Stimulated activated CD8-positive, alpha-beta memory T cell treated with anti-CD3 and anti-CD28 coated beads, Interleukin-4, amount 100 ng/mL, for 1 hour (primary cell): ENCODE results near the gene REPS2.
"Not testable (repeated sequence)": the region's sequence is repeated elsewhere in the genome, so short reads cannot be mapped to it uniquely, and the experiment has no call there.

Experiments used
- DNase-seq, 2 donors: peaks; one replicate each; pipeline ENCODE4 v3.0.0-alpha.2; 2020; ENCODE audit warnings: low read depth in 2 of 2, low spot score in 1 of 2

Gene REPS2

DNA sequence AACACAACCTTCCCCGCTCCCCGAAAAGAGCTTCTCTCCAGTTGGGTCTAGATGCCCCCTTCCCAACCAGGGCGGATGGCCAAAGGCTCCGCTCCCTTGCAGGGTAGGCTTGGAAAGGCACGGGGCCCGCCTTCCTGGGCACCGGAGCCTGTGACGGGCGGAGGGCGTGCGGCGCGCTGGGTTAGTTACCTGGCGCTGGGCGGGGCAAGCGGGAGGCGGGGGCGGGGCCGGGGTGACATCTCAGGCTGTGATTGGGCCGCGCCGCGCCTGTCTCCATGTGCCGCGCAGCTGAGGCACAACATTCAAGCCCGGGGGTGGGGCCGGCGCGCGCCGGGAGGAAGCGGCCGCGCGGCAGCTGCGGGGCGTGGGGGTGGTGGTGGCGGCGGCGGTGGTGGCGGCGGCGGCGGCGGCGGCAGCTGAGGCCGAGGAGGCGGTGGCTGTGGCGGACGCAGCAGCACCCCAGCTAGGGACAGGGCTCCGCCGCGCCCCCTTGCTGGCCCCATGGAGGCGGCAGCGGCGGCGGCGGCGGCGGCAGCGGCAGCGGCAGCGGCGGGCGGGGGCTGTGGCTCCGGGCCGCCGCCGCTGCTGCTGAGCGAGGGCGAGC is at the start of gene REPS2:
Gene REPS2, plus strand, starts transcription at position 298 of the 604 bp plus-strand sequence. Its CDS starts 204 bp downstream, at position 502.
- peak; percentile 28 to 43 for DNase-seq

- DNase-seq: no peak
Observed at GRCh38 chrX:16897445-16897844, 49.0 kb upstream of the REPS2 start.

DNA sequence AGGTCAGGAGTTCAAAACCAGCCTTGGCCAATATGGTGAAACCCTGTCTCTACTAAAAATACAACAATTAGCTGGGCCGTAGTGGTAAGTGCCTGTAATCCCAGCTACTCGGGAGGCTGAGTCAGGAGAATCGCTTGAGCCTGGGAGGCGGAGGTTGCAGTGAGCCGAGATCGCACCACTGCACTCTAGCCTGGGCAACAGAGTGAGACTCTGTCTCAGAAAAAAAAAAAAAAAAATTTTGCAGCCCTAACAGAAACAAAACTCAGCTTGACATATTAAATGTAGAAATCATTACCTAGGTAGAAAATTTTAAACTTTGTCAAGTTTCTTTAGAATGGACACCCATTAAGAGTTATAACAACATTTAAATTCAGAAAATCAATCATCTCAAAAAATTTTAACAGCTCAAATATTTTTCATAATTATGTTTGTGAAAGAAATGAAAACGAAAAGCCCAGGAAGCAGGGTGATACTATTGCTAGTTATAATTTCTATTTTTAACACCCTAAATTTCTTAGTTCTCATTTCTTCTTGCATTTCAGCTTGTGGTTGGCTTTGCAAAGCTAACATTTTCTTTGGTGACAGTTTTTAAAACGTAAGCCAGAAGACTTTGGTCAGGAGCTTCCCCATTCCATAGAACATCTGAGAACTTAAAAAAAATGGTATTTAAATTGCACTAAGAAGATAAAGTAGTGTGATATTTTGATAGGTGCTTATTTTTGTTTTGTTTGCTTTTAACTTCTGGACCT is 43.0 kb upstream of the REPS2 start:
- DNase-seq: no peak

DNA sequence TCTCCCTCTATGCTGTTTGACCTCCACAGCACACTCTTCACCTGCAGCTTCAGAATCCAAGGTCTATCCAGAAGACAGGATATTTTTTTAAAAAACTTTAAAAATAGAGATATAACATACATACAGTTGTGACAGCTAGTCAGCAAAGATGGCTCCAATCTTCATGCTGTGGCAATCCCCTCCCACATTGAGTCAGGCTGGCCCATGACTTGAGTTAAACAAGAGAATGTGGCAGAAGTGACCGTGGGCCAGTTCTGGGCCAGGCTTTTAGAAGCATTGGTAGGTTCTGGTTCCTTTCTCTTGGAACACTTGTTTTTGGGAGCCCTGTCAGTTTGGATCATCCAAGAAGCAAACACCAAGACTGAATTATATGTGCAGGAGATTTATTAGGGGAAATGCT is 36.1 kb upstream of the REPS2 start:
- no peak for DNase-seq

DNA sequence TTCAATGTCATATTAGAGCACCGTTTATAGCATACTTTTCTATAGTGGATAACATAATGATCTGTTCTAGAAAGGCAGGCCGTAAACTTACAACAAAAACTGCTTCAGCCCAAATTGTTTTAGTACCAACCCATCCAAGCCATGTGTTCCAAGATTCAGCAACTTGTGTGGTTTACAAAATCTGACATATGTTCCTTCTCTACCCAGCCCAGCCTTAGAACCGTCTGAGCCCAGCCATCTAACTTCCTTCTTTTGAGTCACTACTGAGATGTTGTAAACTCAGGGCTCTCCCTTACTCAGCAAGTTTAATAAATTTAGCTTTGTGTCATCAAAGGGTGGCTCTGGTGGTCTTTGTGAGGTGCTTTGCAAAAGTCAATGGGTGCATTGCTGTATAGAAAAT is 32.4 kb upstream of the REPS2 start:
- DNase-seq: no peak

- DNase-seq: no peak
Observed at GRCh38 chrX:16916561-16916960, 29.9 kb upstream of the REPS2 start.

GRCh38 chrX:16917120-16917519 is 29.3 kb upstream of the REPS2 start:
- no peak for DNase-seq

GRCh38 chrX:16918979-16919378 is 27.5 kb upstream of the REPS2 start:
- no peak for DNase-seq

DNA sequence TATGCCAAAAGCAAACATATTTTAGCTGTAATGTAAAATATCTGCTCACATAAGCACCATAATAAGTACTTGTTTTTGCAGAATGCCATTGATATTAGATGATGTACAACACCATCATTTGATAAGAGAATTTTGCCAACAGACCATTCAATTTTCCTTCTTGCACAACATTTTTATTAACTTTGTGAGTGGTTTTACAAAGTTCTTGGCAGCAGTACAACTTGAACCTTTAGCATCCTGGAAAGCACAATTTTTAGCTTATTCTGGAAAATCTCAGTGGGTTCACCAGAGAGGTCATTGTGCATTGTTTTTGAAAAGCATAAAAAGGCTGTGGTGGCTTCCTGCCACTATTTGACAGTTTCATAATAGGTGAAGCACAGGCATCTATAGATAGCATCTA is 26.4 kb upstream of the REPS2 start:
- no peak for DNase-seq

GRCh38 chrX:16923157-16923556 is 23.3 kb upstream of the REPS2 start:
- no peak for DNase-seq

GRCh38 chrX:16924631-16925480 is 21.6 kb upstream of the REPS2 start:
- no peak for DNase-seq

DNA sequence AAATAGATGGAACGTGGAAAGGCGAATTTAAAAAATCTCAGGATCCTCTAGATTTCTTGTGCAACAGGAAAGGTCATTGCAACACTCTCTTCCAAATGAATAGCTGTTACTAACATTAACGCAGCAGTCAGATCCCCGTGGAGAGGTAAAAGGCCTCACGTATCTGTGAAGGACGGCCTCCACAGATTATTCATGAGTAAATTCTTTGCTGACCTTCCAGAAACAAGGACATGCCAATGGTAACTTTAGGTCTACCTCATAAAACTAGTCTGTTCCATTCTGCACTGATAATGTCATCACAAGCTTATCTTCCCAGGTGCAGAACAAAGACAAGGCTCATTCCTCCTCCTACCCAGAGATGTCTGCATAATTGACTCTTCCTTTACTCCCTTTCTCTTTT is 16.1 kb upstream of the REPS2 start:
- no peak for DNase-seq

GRCh38 chrX:16931371-16931770 is 15.1 kb upstream of the REPS2 start:
- no peak for DNase-seq

- no peak for DNase-seq
Observed at GRCh38 chrX:16931855-16932575, 14.4 kb upstream of the REPS2 start.

GRCh38 chrX:16934185-16934584 is 12.3 kb upstream of the REPS2 start:
- DNase-seq: no peak

- no peak for DNase-seq
Observed at GRCh38 chrX:16946971-16947562, 609 bp downstream of the REPS2 start.

DNA sequence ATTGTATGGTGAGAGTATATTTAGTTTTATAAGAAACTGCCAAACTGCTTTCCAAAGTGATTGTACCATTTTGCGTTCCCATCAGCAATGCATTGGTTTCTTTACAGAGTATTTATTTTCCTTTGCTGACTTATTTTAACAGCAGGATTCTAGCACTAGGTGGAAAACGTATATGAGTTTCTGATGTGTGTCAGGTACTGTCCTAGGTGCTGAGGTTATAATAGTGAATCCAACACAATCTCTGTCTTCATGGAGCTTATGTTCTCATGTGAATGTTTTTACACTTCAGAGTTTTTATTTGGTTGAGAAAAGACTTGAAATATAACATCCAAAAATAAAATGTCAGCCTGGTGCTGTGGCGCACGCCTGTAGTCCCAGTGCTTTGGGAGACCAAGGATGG is 4.0 kb downstream of the REPS2 start:
- DNase-seq: no peak

GRCh38 chrX:16953606-16954211 is 7.3 kb downstream of the REPS2 start:
- no peak for DNase-seq

DNA sequence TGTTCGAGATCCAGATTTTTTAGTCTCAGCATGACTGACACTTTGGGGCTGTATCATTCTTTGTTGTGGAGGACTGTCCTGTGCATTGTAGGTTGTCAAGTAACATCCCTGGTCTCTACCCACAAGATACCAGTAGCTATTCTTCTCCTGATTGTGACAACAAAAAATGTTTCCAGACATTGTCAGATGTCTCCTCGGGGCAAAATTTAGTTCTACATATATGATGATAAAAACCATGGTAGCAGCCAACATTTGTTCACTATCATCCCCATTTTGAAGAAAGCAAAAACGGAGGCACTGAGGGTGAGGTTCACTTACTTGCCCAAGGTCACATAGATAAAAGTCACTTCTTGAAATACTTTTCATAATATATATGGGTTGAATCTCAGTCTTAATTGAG is 11.3 kb downstream of the REPS2 start:
- no peak for DNase-seq

DNA sequence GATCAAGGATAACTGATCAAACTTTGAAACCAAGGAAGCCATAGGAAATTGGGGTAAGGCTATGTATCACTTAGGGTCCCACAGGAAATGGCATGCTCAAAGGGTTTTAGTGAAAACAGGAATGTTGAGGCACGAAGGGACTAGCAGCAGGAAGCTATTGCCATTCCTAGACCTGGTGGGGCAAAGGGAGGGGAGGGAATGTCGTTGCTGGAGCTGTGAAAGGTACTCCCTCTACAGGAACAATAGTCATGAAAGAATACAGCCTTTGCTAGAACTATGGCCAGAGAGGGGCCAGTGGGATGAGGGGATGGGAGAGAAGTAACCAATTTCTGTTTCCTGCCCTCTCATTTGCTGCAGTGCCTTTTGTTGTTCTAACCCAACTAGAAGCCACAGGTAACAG is 11.9 kb downstream of the REPS2 start:
- no peak for DNase-seq

DNA sequence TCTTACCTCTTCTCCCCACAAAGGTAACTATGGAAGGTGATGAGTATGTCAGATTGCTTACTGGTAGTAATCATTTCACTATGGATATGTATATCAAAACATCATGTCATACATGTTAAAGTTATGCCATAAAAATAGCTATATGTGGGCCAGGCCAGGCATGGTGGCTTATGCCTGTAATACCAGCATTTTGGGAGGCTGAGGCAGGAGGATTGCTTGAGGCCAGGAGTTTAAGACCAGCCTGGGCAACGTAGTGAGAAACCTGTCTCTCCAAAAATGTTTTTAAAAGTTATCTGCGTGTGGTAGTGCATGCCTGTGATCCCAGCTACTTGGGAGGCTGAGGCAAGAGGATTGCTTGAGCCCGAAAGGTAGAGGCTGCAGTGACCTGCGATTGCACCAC is 16.2 kb downstream of the REPS2 start:
- DNase-seq: not testable (repeated sequence)
